ENCODE data around the gene PCNX3.

- no peak for TF ChIP-seq POLR2A (IDR thresholded peaks at IDR 0.05)
- TF ChIP-seq, protein P1, sequence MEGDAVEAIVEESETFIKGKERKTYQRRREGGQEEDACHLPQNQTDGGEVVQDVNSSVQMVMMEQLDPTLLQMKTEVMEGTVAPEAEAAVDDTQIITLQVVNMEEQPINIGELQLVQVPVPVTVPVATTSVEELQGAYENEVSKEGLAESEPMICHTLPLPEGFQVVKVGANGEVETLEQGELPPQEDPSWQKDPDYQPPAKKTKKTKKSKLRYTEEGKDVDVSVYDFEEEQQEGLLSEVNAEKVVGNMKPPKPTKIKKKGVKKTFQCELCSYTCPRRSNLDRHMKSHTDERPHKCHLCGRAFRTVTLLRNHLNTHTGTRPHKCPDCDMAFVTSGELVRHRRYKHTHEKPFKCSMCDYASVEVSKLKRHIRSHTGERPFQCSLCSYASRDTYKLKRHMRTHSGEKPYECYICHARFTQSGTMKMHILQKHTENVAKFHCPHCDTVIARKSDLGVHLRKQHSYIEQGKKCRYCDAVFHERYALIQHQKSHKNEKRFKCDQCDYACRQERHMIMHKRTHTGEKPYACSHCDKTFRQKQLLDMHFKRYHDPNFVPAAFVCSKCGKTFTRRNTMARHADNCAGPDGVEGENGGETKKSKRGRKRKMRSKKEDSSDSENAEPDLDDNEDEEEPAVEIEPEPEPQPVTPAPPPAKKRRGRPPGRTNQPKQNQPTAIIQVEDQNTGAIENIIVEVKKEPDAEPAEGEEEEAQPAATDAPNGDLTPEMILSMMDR (IDR thresholded peaks at IDR 0.05), result no peak
Measured at GRCh38 chr11:65637794-65638419, 22.3 kb downstream of the PCNX3 start, which contains the start of gene SIPA1.
